Measurements from ENCODE around the gene NEAT1.
A peak's percentile ranks its signal among the peaks of the same experiment; 100 is the strongest.
"Not testable (repeated sequence)": the region's sequence is repeated elsewhere in the genome, so short reads cannot be mapped to it uniquely, and the experiment has no call there.

NEAT1 gene

GRCh38 chr11:65435411-65435931 lies 12.9 kb downstream of the NEAT1 start:
- no peak for DNase-seq

GRCh38 chr11:65435981-65436411 lies 13.4 kb downstream of the NEAT1 start:
- DNase-seq, result peak in 2 of 3 donors; percentile 17 to 34

- peak in 2 of 3 donors; percentile 8 to 24 for DNase-seq
Measured at GRCh38 chr11:65436412-65437032, 13.9 kb downstream of the NEAT1 start.

- DNase-seq, result peak in 2 of 3 donors; percentile 3 to 22
Measured at GRCh38 chr11:65437436-65438227, 15.0 kb downstream of the NEAT1 start.

- DNase-seq, result peak in 1 of 3 donors; percentile 22
Measured at GRCh38 chr11:65438257-65439151, 15.9 kb downstream of the NEAT1 start.

- peak in 1 of 3 donors; percentile 39 for DNase-seq
Measured at GRCh38 chr11:65439331-65440181, 17.0 kb downstream of the NEAT1 start.

GRCh38 chr11:65440831-65441499 lies 18.4 kb downstream of the NEAT1 start:
- peak; percentile 57 to 79 (median 68) for DNase-seq

- peak in 1 of 3 donors; percentile 42 for DNase-seq
Measured at GRCh38 chr11:65442842-65443331, 20.3 kb downstream of the NEAT1 start.

- peak in 1 of 3 donors; percentile 19 for DNase-seq
Measured at GRCh38 chr11:65444314-65445051, 21.9 kb downstream of the NEAT1 start.

- peak in 1 of 3 donors; percentile 24 for DNase-seq
Measured at GRCh38 chr11:65445101-65445603, 22.6 kb downstream of the NEAT1 start.

GRCh38 chr11:65445604-65446445 lies 23.2 kb downstream of the NEAT1 start:
- DNase-seq, result peak in 1 of 3 donors; percentile 20

- DNase-seq, result peak in 1 of 3 donors; percentile 32
Measured at GRCh38 chr11:65446446-65447277, 24.1 kb downstream of the NEAT1 start.

- DNase-seq, result no peak
Measured at GRCh38 chr11:65448074-65448417, 25.4 kb downstream of the NEAT1 start.

- peak in 1 of 3 donors; percentile 43 for DNase-seq
Measured at GRCh38 chr11:65448418-65449105, 26.0 kb downstream of the NEAT1 start.

- DNase-seq, result not testable (repeated sequence)
Measured at GRCh38 chr11:65451301-65451700, 28.7 kb downstream of the NEAT1 start.

GRCh38 chr11:65452259-65452658 lies 29.7 kb downstream of the NEAT1 start:
- not testable (repeated sequence) for DNase-seq

- peak; percentile 71 to 97 (median 94) for DNase-seq
Measured at GRCh38 chr11:65452806-65453490, 30.4 kb downstream of the NEAT1 start.

All from suppressor macrophage treated with lipopolysaccharide for 1 hour (primary cell).